Right cardiac atrium (tissue), 5 donors: ENCODE data around the gene DMRT3. TPM values are rescaled to one million over a fixed set of nuclear protein-coding genes. Genes with fewer than 3 reads are reported as not detected.

ENCODE experiments used
- ATAC-seq, 2 donors: fragments of 200-7000 bp; cut with Tn5 transposase; one replicate each; pipeline versions ENCODE4 v1.8.0 to v1.9.1; 2020; ENCODE audit warnings: moderate library complexity in 2 of 2, mild to moderate bottlenecking in 1 of 2
- DNase-seq, 3 donors: peaks; one replicate each; pipeline ENCODE4 v3.0.0-alpha.2; 2020
- H3K27ac ChIP-seq: one replicate; pipeline ENCODE4 v1.5.1; 2013; ENCODE audit warnings: mild to moderate bottlenecking, low read length, control low read depth, moderate library complexity
- H3K27me3 ChIP-seq: one replicate; pipeline ENCODE4 v1.6.1; 2013; ENCODE audit not compliant: control insufficient read depth, insufficient read depth
- H3K4me1 ChIP-seq: one replicate; pipeline ENCODE4 v1.6.1; 2013; ENCODE audit warnings: low read length; ENCODE audit not compliant: control insufficient read depth, insufficient read depth
- H3K4me3 ChIP-seq: one replicate; pipeline ENCODE4 v1.5.1; 2013; ENCODE audit warnings: low read length, control low read depth
- H3K9me3 ChIP-seq: one replicate; pipeline ENCODE4 v1.6.1; 2013; ENCODE audit warnings: low read length; ENCODE audit not compliant: control insufficient read depth
- WGBS: extraction: QIAGEN DNeasy Blood & Tissue Kit; methylation state at CpG from one replicate; pipeline ENCODE4 v1.1.7; 2013; 5-methylcytosine and 5-hydroxymethylcytosine counted together
- intact Hi-C, 4 donors: fragments of 100-400 bp; cut with DNase I; formaldehyde crosslinking; loops; one replicate each; pipeline versions ENCODE4 v1.11.0 to v1.14.0; 2022 to 2023
- long read RNA-seq, 4 donors: library from polyadenylated mRNA; unstranded; transcript quantifications; one replicate each; pipeline ENCODE4 v2.0.0, GENCODE V29; 2020 to 2021
- polyA plus RNA-seq: library from polyadenylated mRNA; stranded (reverse); fragments of 200-250 nt; gene quantifications from one replicate; pipeline ENCODE4 v1.2.3, GENCODE V29; 2013
- total RNA-seq, 4 donors: library from RNA; stranded (reverse); fragmentation: NEBNext Ultra II Directional; extraction: Animal tissue kit (Norgen Biotek cat#: 25700); gene quantifications; one replicate each; pipeline ENCODE4 v1.2.1, GENCODE V29; 2021
- donor health status: healthy with polysubstance abuse.
- donor health status: DM: no; HTN: yes; CAD: no.
- donor health status: DM: no; HTN: no; CAD: no.
- donor health status: DM: no; HTN: yes; CAD: no; lungs with severe emphysema.
- donor health status: DM: yes; HTN: yes; CAD: no.

DMRT3 gene
- total RNA-seq: not detected
- polyA plus RNA-seq: not detected
- long read RNA-seq, donor 1: 0 reads
- long read RNA-seq, donor 2: 0 reads
- long read RNA-seq, donor 3: 0 reads
- long read RNA-seq, donor 4: 0 reads

GRCh38 chr9:976258-976942, at the start of gene DMRT3:
DMRT3 (plus strand) TSS chr9:976655; CDS start chr9:977002, 347 bp downstream.
- Histone ChIP-seq H3K9me3 (no peaks in the 10 kb centered on the region), H3K27me3 (no peaks in the 10 kb centered on the region), H3K27ac (no peak within 1 kb of the TSS), H3K4me3 (no peak within 1 kb of the TSS), H3K4me1 (peaks cover 2% of the 10 kb centered on the region)
- no peak for ATAC-seq
- peak in 1 of 3 donors; percentile 52 for DNase-seq
- intact Hi-C loops: no loop called here
- WGBS: 2% methylated on average over 70 of the region's 70 CpGs

- H3K4me1 ChIP-seq: no peaks in the 10 kb centered on the region
- WGBS: 85% methylated on average over 8 of the region's 8 CpGs
- intact Hi-C loops: no loop called here
- no peak for DNase-seq
- no peak overlapping the region for H3K27ac ChIP-seq
- H3K4me3 ChIP-seq: no peak overlapping the region
- no peaks in the 10 kb centered on the region for H3K9me3 ChIP-seq
- H3K27me3 ChIP-seq: no peaks in the 10 kb centered on the region
- ATAC-seq: no peak
Measured at GRCh38 chr9:926976-927375, 49.5 kb upstream of the DMRT3 start.

GRCh38 chr9:928363-929042, 48.0 kb upstream of the DMRT3 start:
- Histone ChIP-seq H3K4me1 (no peaks in the 10 kb centered on the region), H3K4me3 (no peak overlapping the region)
- intact Hi-C loops: no loop called here

GRCh38 chr9:929719-930118, 46.7 kb upstream of the DMRT3 start:
- Histone ChIP-seq H3K9me3 (no peaks in the 10 kb centered on the region), H3K27ac (no peak overlapping the region), H3K27me3 (no peaks in the 10 kb centered on the region), H3K4me3 (no peak overlapping the region), H3K4me1 (no peaks in the 10 kb centered on the region)
- DNase-seq (no peak), ATAC-seq (no peak)
- 80% methylated on average over 4 of the region's 4 CpGs for WGBS
- intact Hi-C loops: no loop called here

More at GRCh38 chr9:928363-929042, 48.0 kb upstream of the DMRT3 start:
- DNase-seq: no peak
- ATAC-seq: no peak
- 68% methylated on average over 6 of the region's 6 CpGs for WGBS
- no peak overlapping the region for H3K27ac ChIP-seq
- no peaks in the 10 kb centered on the region for H3K9me3 ChIP-seq
- no peaks in the 10 kb centered on the region for H3K27me3 ChIP-seq

GRCh38 chr9:933356-933755, 43.1 kb upstream of the DMRT3 start:
- no peak for DNase-seq
- 80% methylated on average over 4 of the region's 4 CpGs for WGBS
- H3K9me3 ChIP-seq: no peaks in the 10 kb centered on the region
- no peak overlapping the region for H3K4me3 ChIP-seq
- H3K27ac ChIP-seq: no peak overlapping the region
- H3K27me3 ChIP-seq: no peaks in the 10 kb centered on the region
- intact Hi-C loops: no loop called here
- ATAC-seq: no peak
- no peaks in the 10 kb centered on the region for H3K4me1 ChIP-seq

GRCh38 chr9:935348-935965, 41.0 kb upstream of the DMRT3 start:
- Histone ChIP-seq H3K27ac (no peak overlapping the region), H3K27me3 (no peaks in the 10 kb centered on the region), H3K4me3 (peak overlapping the region; percentile 3), H3K4me1 (no peaks in the 10 kb centered on the region), H3K9me3 (no peaks in the 10 kb centered on the region)
- intact Hi-C loops: no loop called here
- no peak for ATAC-seq
- WGBS: 26% methylated on average over 10 of the region's 10 CpGs
- no peak for DNase-seq

- Histone ChIP-seq H3K9me3 (no peaks in the 10 kb centered on the region), H3K27ac (no peak overlapping the region), H3K27me3 (peaks cover 3% of the 10 kb centered on the region), H3K4me1 (no peaks in the 10 kb centered on the region), H3K4me3 (no peak overlapping the region)
- DNase-seq (no peak), ATAC-seq (no peak)
- intact Hi-C loops: no loop called here
- WGBS: 59% methylated on average over 6 of the region's 6 CpGs
Measured at GRCh38 chr9:942805-943580, 33.5 kb upstream of the DMRT3 start.

- Histone ChIP-seq H3K27me3 (peaks cover 16% of the 10 kb centered on the region), H3K4me1 (no peaks in the 10 kb centered on the region), H3K27ac (no peak overlapping the region), H3K9me3 (no peaks in the 10 kb centered on the region), H3K4me3 (no peak overlapping the region)
- intact Hi-C loops: no loop called here
- no peak for DNase-seq
- ATAC-seq: no peak
- WGBS: 85% methylated on average over 3 of the region's 3 CpGs
Measured at GRCh38 chr9:947985-948384, 28.5 kb upstream of the DMRT3 start.

- H3K4me1 ChIP-seq: no peaks in the 10 kb centered on the region
- 89% methylated on average over 7 of the region's 7 CpGs for WGBS
- DNase-seq: no peak
- H3K9me3 ChIP-seq: no peaks in the 10 kb centered on the region
- ATAC-seq: no peak
- H3K27me3 ChIP-seq: peaks cover 16% of the 10 kb centered on the region
- no peak overlapping the region for H3K4me3 ChIP-seq
- intact Hi-C loops: no loop called here
- H3K27ac ChIP-seq: no peak overlapping the region
Measured at GRCh38 chr9:948497-948896, 28.0 kb upstream of the DMRT3 start.

GRCh38 chr9:950139-950538, 26.3 kb upstream of the DMRT3 start:
- no peak overlapping the region for H3K27ac ChIP-seq
- H3K27me3 ChIP-seq: peaks cover 16% of the 10 kb centered on the region
- no peak overlapping the region for H3K4me3 ChIP-seq
- intact Hi-C loops: no loop called here
- H3K9me3 ChIP-seq: no peaks in the 10 kb centered on the region
- ATAC-seq (no peak), DNase-seq (no peak)
- 60% methylated on average over 1 of the region's 1 CpG for WGBS
- H3K4me1 ChIP-seq: no peaks in the 10 kb centered on the region

GRCh38 chr9:952546-952945, 23.9 kb upstream of the DMRT3 start:
- ATAC-seq: no peak
- H3K27me3 ChIP-seq: peaks cover 13% of the 10 kb centered on the region
- H3K9me3 ChIP-seq: no peaks in the 10 kb centered on the region
- H3K4me3 ChIP-seq: no peak overlapping the region
- DNase-seq: no peak
- H3K27ac ChIP-seq: no peak overlapping the region
- intact Hi-C loops: no loop called here
- WGBS: 64% methylated on average over 4 of the region's 4 CpGs
- H3K4me1 ChIP-seq: no peaks in the 10 kb centered on the region
